Measurements from ENCODE around the gene PSMD8.

PSMD8 gene

GRCh38 chr19:38394488-38394887 is 20.1 kb downstream of the PSMD8 start:
- TF ChIP-seq, protein P1, sequence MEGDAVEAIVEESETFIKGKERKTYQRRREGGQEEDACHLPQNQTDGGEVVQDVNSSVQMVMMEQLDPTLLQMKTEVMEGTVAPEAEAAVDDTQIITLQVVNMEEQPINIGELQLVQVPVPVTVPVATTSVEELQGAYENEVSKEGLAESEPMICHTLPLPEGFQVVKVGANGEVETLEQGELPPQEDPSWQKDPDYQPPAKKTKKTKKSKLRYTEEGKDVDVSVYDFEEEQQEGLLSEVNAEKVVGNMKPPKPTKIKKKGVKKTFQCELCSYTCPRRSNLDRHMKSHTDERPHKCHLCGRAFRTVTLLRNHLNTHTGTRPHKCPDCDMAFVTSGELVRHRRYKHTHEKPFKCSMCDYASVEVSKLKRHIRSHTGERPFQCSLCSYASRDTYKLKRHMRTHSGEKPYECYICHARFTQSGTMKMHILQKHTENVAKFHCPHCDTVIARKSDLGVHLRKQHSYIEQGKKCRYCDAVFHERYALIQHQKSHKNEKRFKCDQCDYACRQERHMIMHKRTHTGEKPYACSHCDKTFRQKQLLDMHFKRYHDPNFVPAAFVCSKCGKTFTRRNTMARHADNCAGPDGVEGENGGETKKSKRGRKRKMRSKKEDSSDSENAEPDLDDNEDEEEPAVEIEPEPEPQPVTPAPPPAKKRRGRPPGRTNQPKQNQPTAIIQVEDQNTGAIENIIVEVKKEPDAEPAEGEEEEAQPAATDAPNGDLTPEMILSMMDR (IDR thresholded peaks at IDR 0.05; ENCODE audit: insufficient read depth, low read length, poor library complexity, severe bottlenecking), result no peak
- no peak for TF ChIP-seq EZH2phosphoT487 (conservative IDR thresholded peaks at IDR 0.05; ENCODE audit: low read length)

GRCh38 chr19:38395381-38396114 is 21.2 kb downstream of the PSMD8 start:
- H3K4me2 ChIP-seq (ENCODE audit: low read depth, low read length, poor library complexity, severe bottlenecking), result no peak overlapping the region
- no peaks in the 10 kb centered on the region for H3K36me3 ChIP-seq (ENCODE audit: low read length)
- TF ChIP-seq, protein P1 (IDR thresholded peaks at IDR 0.05; ENCODE audit: insufficient read depth, low read length, poor library complexity, severe bottlenecking), result no peak
- TF ChIP-seq EZH2phosphoT487 (conservative IDR thresholded peaks at IDR 0.05; ENCODE audit: low read length), result no peak
- no peaks in the 10 kb centered on the region for H4K20me1 ChIP-seq (ENCODE audit: low read depth, low read length)
- H3K79me2 ChIP-seq (ENCODE audit: insufficient read depth, low read length), result no peaks in the 10 kb centered on the region
- no peak overlapping the region for H3K9ac ChIP-seq (ENCODE audit: low read length)
- no peak overlapping the region for H3K4me3 ChIP-seq (ENCODE audit: insufficient read depth, low read length, poor library complexity, severe bottlenecking)
- no peaks in the 10 kb centered on the region for H3K27me3 ChIP-seq (ENCODE audit: low read length)
- no peak overlapping the region for H2AFZ ChIP-seq (ENCODE audit: low read depth, low read length, severe bottlenecking)
- no peaks in the 10 kb centered on the region for H3K9me3 ChIP-seq (ENCODE audit: insufficient read depth, low read length)
- H3F3A ChIP-seq (ENCODE audit: insufficient read depth), result no peaks in the 10 kb centered on the region
- no peak overlapping the region for H3K27ac ChIP-seq (ENCODE audit: low read depth, low read length)
- no peaks in the 10 kb centered on the region for H3K9me2 ChIP-seq (replicated peaks; ENCODE audit: insufficient read depth, low read length)

More at GRCh38 chr19:38394488-38394887, 20.1 kb downstream of the PSMD8 start:
- no peak overlapping the region for H3K9ac ChIP-seq (ENCODE audit: low read length)
- H3K4me2 ChIP-seq (ENCODE audit: low read depth, low read length, poor library complexity, severe bottlenecking), result no peak overlapping the region
- H3K9me3 ChIP-seq (ENCODE audit: insufficient read depth, low read length), result no peaks in the 10 kb centered on the region
- H3K27me3 ChIP-seq (ENCODE audit: low read length), result no peaks in the 10 kb centered on the region
- no peak overlapping the region for H3K27ac ChIP-seq (ENCODE audit: low read depth, low read length)
- H3K36me3 ChIP-seq (ENCODE audit: low read length), result no peaks in the 10 kb centered on the region
- H3F3A ChIP-seq (ENCODE audit: insufficient read depth), result no peaks in the 10 kb centered on the region
- H3K9me2 ChIP-seq (replicated peaks; ENCODE audit: insufficient read depth, low read length), result no peaks in the 10 kb centered on the region
- H3K79me2 ChIP-seq (ENCODE audit: insufficient read depth, low read length), result no peaks in the 10 kb centered on the region
- no peaks in the 10 kb centered on the region for H4K20me1 ChIP-seq (ENCODE audit: low read depth, low read length)
- H3K4me3 ChIP-seq (ENCODE audit: insufficient read depth, low read length, poor library complexity, severe bottlenecking), result no peak overlapping the region
- H2AFZ ChIP-seq (ENCODE audit: low read depth, low read length, severe bottlenecking), result no peak overlapping the region

DNA sequence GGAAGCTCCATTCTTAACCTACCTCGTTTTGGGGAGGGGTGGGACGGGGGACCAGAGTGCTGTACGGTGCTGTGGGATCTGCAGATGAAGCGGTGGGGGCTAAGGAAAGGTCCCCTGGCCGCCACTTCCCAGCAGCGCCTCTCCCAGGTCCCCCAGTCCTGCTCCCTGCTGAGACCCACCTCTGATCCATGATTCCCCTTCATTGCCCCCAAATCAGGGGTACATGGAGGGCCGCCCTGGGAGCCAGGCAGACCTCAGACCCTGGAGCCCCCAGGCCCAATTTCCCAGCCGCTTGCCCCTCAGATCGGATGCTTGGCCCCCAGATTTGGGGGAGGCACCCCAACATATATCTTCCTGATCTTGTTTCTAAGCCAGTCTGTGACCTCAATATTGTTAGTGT is 24.7 kb downstream of the PSMD8 start:
- H3K9me2 ChIP-seq (replicated peaks; ENCODE audit: insufficient read depth, low read length), result no peaks in the 10 kb centered on the region
- H3F3A ChIP-seq (ENCODE audit: insufficient read depth), result no peaks in the 10 kb centered on the region
- no peak overlapping the region for H3K9ac ChIP-seq (ENCODE audit: low read length)
- H3K79me2 ChIP-seq (ENCODE audit: insufficient read depth, low read length), result no peaks in the 10 kb centered on the region
- H3K9me3 ChIP-seq (ENCODE audit: insufficient read depth, low read length), result no peaks in the 10 kb centered on the region
- H3K36me3 ChIP-seq (ENCODE audit: low read length), result no peaks in the 10 kb centered on the region
- no peaks in the 10 kb centered on the region for H3K27me3 ChIP-seq (ENCODE audit: low read length)
- no peak overlapping the region for H2AFZ ChIP-seq (ENCODE audit: low read depth, low read length, severe bottlenecking)
- H4K20me1 ChIP-seq (ENCODE audit: low read depth, low read length), result no peaks in the 10 kb centered on the region
- TF ChIP-seq EZH2phosphoT487 (conservative IDR thresholded peaks at IDR 0.05; ENCODE audit: low read length), result no peak
- TF ChIP-seq, protein P1 (IDR thresholded peaks at IDR 0.05; ENCODE audit: insufficient read depth, low read length, poor library complexity, severe bottlenecking), result no peak
- no peak overlapping the region for H3K4me2 ChIP-seq (ENCODE audit: low read depth, low read length, poor library complexity, severe bottlenecking)
- no peak overlapping the region for H3K4me3 ChIP-seq (ENCODE audit: insufficient read depth, low read length, poor library complexity, severe bottlenecking)
- H3K27ac ChIP-seq (ENCODE audit: low read depth, low read length), result no peak overlapping the region

Data from SU-DHL-6 (cell line).